Pancreas (tissue), 10 donors: ENCODE results near the gene GBGT1. TPM values are rescaled to one million over a fixed set of nuclear protein-coding genes. Genes with fewer than 3 reads are reported as not detected.
A peak's percentile ranks its signal among the peaks of the same experiment; 100 is the strongest.

Experiments
- ATAC-seq, 4 donors: fragments of 200-7000 bp; cut with Tn5 transposase; one replicate each; pipeline versions ENCODE4 v1.8.0 to v1.9.1; 2020; ENCODE audit warnings: mild to moderate bottlenecking in 4 of 4, moderate library complexity in 4 of 4
- DNase-seq, 6 donors: peaks; one replicate each; pipeline ENCODE4 v3.0.0-alpha.2; 2020
- FAIRE-seq: peaks from 2 replicates; lab custom pipeline; 2012; peaks lifted over from hg19 to GRCh38; lab: Jason Lieb, UNC
- H3K27ac ChIP-seq, 4 donors: fragments of 200-600 bp; sonication (generic); 1 replicate in 3 of 4; 2 replicates in 1 of 4; pipeline versions ENCODE4 v1.5.0 to v1.8.0; 2020
- H3K27me3 ChIP-seq, 4 donors: fragments of 200-600 bp; one replicate each; pipeline ENCODE4 v1.8.0; 2021
- H3K36me3 ChIP-seq, 3 donors: fragments of 200-600 bp; sonication (generic) in 1 of 3; one replicate each; pipeline versions ENCODE4 v1.5.0 to v1.8.0; 2020 to 2021
- H3K4me1 ChIP-seq, 3 donors: fragments of 200-600 bp; one replicate each; pipeline ENCODE4 v1.8.0; 2021
- H3K4me3 ChIP-seq, 4 donors: fragments of 200-600 bp; sonication (generic) in 2 of 4; one replicate each; pipeline versions ENCODE4 v1.5.0 to v1.8.0; 2020 to 2021
- H3K9me3 ChIP-seq, 4 donors: fragments of 200-600 bp; one replicate each; pipeline ENCODE4 v1.8.0; 2021
- WGBS, 2 donors: extraction: QIAGEN DNeasy Blood & Tissue Kit; methylation state at CpG; one replicate each; pipeline ENCODE4 v1.1.7; 2013; 5-methylcytosine and 5-hydroxymethylcytosine counted together
- intact Hi-C, 3 donors: fragments of 100-400 bp; cut with DNase I; formaldehyde crosslinking; loops; one replicate each; pipeline versions ENCODE4 v1.11.1 to v1.14.2; 2022
- polyA plus RNA-seq, 2 donors: library from polyadenylated mRNA; stranded (reverse); fragments of 200-250 nt; gene quantifications; one replicate each; pipeline ENCODE4 v1.2.3, GENCODE V29; 2013
- total RNA-seq, 6 donors: library from RNA; stranded (reverse); fragmentation: NEBNext Ultra II Directional in 4 of 6; extraction: Animal tissue kit (Norgen Biotek cat#: 25700) in 4 of 6; gene quantifications; one replicate each; pipeline versions ENCODE4 v1.2.1 to v1.2.4, GENCODE V29; 2021 to 2023
- TF ChIP-seq, protein P1 (sequence below), 4 donors: fragments of 200-600 bp; sonication (generic) in 3 of 4; IDR thresholded peaks; one replicate each; pipeline versions ENCODE4 v1.5.0 to v1.8.0; 2021; ENCODE audit warnings: antibody characterized with exemption in 4 of 4
- donor health status: healthy with polysubstance abuse.
- donor health status: DM: no; HTN: no; CAD: no; lungs with moderate emphysema.
- donor health status: DM: no; HTN: no; CAD: no.
- donor health status: control.
- donor health status: control.
- donor health status: Bipolar disorder and iron deficiency.
- donor health status: DM: yes; HTN: yes; CAD: no.
- donor health status: DM: no; HTN: no; CAD: no.
- donor health status: DM: no; HTN: no; CAD: no.
- donor health status: DM: yes; HTN: yes; CAD: no.

The GBGT1 gene
- total and polyA plus RNA-seq, 8 donors: 1.5 to 11.9 (median 4.0) TPM

DNA sequence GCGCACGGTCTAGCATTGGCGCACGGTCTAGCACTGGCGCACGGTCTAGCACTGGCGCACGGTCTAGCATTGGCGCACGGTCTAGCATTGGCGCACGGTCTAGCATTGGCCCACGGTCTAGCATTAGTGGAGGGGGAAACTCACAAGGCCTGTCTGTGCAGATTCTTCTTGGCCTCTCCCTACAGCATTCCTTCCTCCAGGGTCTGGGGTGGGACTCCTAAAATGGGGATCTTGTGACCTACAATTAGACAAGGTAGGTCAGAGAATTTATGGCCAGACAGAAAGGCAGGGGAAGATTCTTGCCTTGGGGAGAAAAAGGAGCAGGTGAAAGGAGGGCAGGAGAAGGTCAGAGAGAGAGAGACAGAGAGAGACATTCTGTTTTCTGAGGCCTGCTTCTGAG is 5.4 kb upstream of the GBGT1 start:
- WGBS, 2 donors: 94 to 96% methylated on average over 13 of the region's 13 CpGs
- DNase-seq: no peak
- intact Hi-C loops: no loop called here
- Histone ChIP-seq H3K27ac (no peak overlapping the region), H3K4me3 (no peak overlapping the region), H3K27me3 (no peaks in the 10 kb centered on the region), H3K36me3 (no peaks in the 10 kb centered on the region), H3K4me1 (no peaks in the 10 kb centered on the region), H3K9me3 (no peaks in the 10 kb centered on the region)
- TF ChIP-seq, protein P1, sequence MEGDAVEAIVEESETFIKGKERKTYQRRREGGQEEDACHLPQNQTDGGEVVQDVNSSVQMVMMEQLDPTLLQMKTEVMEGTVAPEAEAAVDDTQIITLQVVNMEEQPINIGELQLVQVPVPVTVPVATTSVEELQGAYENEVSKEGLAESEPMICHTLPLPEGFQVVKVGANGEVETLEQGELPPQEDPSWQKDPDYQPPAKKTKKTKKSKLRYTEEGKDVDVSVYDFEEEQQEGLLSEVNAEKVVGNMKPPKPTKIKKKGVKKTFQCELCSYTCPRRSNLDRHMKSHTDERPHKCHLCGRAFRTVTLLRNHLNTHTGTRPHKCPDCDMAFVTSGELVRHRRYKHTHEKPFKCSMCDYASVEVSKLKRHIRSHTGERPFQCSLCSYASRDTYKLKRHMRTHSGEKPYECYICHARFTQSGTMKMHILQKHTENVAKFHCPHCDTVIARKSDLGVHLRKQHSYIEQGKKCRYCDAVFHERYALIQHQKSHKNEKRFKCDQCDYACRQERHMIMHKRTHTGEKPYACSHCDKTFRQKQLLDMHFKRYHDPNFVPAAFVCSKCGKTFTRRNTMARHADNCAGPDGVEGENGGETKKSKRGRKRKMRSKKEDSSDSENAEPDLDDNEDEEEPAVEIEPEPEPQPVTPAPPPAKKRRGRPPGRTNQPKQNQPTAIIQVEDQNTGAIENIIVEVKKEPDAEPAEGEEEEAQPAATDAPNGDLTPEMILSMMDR (IDR thresholded peaks at IDR 0.05): no peak
- no peak for ATAC-seq
- FAIRE-seq: no peak

DNA sequence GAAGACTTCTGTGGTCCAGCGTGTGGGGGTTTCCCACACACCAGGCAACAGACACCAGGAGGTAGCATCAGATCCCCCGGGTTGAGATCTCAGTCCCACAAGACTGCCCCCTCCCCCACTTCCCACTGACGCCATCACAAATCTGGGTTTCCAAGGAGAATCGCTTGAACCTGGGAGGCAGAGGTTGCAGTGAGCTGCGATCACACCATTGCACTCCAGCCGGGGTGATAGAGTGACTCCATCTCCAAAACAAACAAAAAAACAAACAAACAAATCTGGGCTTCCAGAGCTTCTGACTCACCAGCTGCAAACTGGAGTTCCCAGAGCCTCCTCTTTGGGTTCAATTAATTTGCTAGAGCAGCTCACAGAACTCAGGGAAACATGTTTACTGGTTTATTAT is 4.7 kb upstream of the GBGT1 start:
- Histone ChIP-seq H3K36me3 (no peaks in the 10 kb centered on the region), H3K27me3 (no peaks in the 10 kb centered on the region), H3K27ac (no peak overlapping the region), H3K9me3 (no peaks in the 10 kb centered on the region), H3K4me1 (no peaks in the 10 kb centered on the region), H3K4me3 (no peak overlapping the region)
- FAIRE-seq: no peak
- no peak for ATAC-seq
- no peak for DNase-seq
- intact Hi-C loops: no loop called here
- TF ChIP-seq, protein P1 (IDR thresholded peaks at IDR 0.05): no peak
- WGBS, 2 donors: 62 to 69% methylated on average over 6 of the region's 6 CpGs

DNA sequence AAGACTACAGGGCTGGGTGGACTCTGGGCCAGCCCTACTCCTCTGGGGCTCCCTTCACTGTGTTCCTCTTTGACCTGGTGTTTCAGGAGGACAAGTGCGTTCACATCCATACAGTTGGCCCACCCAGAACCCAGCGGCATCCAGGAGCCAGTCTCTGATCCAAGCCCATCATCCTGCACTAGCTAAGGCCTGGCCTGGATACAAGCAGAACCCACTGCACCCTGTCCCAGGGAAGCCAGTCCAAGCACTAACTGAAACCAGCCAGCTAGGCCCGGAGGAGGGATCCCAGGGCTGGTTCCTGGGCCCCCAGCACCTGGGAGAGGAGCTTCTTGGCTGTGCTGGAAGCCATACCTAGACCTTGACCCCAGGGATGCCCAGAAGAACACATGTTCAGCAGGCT is 4.1 kb upstream of the GBGT1 start:
- H3K27me3 ChIP-seq: no peaks in the 10 kb centered on the region
- H3K9me3 ChIP-seq: no peaks in the 10 kb centered on the region
- H3K4me1 ChIP-seq: peaks cover 0 to 2% (median 0%) of the 10 kb centered on the region in 3 donors
- TF ChIP-seq, protein P1 (IDR thresholded peaks at IDR 0.05): no peak
- no peak overlapping the region for H3K4me3 ChIP-seq
- no peak overlapping the region for H3K27ac ChIP-seq
- WGBS, 2 donors: 83 to 90% methylated on average over 3 of the region's 3 CpGs
- DNase-seq (no peak), FAIRE-seq (no peak), ATAC-seq (no peak)
- intact Hi-C loops: no loop called here
- H3K36me3 ChIP-seq: no peaks in the 10 kb centered on the region

DNA sequence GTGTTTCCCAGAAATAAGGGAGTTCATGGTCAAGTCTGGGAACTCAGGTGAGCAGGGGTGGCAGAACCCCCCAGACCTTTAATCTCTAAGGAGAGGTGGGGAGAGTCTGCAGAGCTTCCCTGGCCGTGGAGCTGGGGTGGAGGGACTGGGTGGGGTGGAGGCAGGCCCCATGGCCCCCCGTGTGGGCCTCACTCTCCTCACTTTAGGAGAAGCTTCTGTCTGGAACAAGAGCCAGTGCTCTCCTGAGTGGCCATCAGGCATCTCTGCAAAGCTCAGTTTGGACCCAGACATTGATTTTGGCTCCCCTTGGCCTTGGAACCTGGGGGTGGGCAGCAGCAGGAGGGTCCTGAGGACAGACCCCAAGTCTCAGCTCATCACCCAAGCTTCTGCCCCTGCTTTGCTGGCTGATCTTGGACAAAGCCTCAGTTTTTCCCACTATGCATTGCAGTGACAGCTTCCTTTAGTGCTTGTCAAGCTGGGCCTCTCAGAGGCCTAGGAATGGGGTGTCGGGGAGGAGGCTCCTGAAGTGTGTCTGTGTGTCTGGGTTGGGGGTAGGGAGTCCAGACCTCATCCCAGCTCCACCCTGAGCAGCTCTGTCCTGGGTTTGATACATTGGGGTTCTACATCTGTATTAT is 3.5 kb upstream of the GBGT1 start:
- Histone ChIP-seq H3K36me3 (no peaks in the 10 kb centered on the region), H3K27me3 (no peaks in the 10 kb centered on the region), H3K9me3 (no peaks in the 10 kb centered on the region), H3K4me1 (peaks cover 0 to 2% (median 0%) of the 10 kb centered on the region in 3 donors), H3K4me3 (no peak overlapping the region), H3K27ac (no peak overlapping the region)
- no peak for DNase-seq
- intact Hi-C loops: no loop called here
- 60 to 78% methylated on average over 3 of the region's 3 CpGs for WGBS, 2 donors
- ATAC-seq: no peak
- TF ChIP-seq, protein P1 (IDR thresholded peaks at IDR 0.05): no peak
- FAIRE-seq: no peak

DNA sequence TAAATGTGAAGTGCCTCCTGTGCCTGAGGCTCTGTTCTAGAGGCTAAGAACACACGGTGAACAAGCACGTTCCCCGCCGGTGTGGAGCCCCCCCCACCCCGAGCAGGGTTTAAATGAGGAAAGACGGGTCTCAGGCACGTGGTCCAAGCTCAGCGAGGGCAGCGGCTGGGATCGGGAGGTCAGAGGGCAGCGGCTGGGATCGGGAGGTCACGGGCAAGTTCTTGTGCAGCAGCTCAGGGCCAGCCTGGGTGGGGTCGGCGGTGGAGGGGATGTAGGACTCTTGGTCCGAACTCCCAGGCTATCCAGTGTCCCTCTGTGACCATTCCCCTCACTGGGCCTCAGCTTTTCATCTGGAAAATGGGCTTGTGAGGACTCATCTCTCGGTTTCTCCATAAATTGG is 2.7 kb upstream of the GBGT1 start:
- no peak for ATAC-seq
- Histone ChIP-seq H3K27ac (no peak overlapping the region), H3K27me3 (no peaks in the 10 kb centered on the region), H3K9me3 (no peaks in the 10 kb centered on the region), H3K4me1 (peaks cover 0 to 2% (median 0%) of the 10 kb centered on the region in 3 donors), H3K4me3 (no peak overlapping the region), H3K36me3 (no peaks in the 10 kb centered on the region)
- intact Hi-C loops: no loop called here
- no peak for FAIRE-seq
- TF ChIP-seq, protein P1 (IDR thresholded peaks at IDR 0.05): no peak
- 73 to 78% methylated on average over 17 of the region's 17 CpGs for WGBS, 2 donors
- peak in 1 of 6 donors; percentile 74 for DNase-seq
